Medulla oblongata (tissue), 1 donor: ENCODE results near the gene GRIK2.
"Not testable (repeated sequence)": the region's sequence is repeated elsewhere in the genome, so short reads cannot be mapped to it uniquely, and the experiment has no call there.

Experiments used
- DNase-seq: peaks from one replicate; pipeline ENCODE4 v3.0.0-alpha.2; 2015; ENCODE audit errors: extremely low spot score

The GRIK2 gene

GRCh38 chr6:101393251-101393828, at the start of gene GRIK2:
TSS of gene GRIK2 (plus strand) at chr6:101393708.
- no peak for DNase-seq

- DNase-seq, result no peak
These were observed 48.6 kb upstream of the GRIK2 start for GRCh38 chr6:101344885-101345284.

- DNase-seq, result no peak
These were observed 44.7 kb upstream of the GRIK2 start for GRCh38 chr6:101348816-101349215.

- not testable (repeated sequence) for DNase-seq
These were observed 42.9 kb upstream of the GRIK2 start for GRCh38 chr6:101350631-101351030.

GRCh38 chr6:101351173-101351572, 42.3 kb upstream of the GRIK2 start:
- no peak for DNase-seq

GRCh38 chr6:101352316-101352715, 41.2 kb upstream of the GRIK2 start:
- no peak for DNase-seq

- no peak for DNase-seq
These were observed 28.3 kb upstream of the GRIK2 start for GRCh38 chr6:101365181-101365580.

GRCh38 chr6:101379926-101380325, 13.6 kb upstream of the GRIK2 start:
- no peak for DNase-seq

GRCh38 chr6:101380897-101381630, 12.4 kb upstream of the GRIK2 start:
- no peak for DNase-seq

GRCh38 chr6:101383747-101384146, 9.8 kb upstream of the GRIK2 start:
- not testable (repeated sequence) for DNase-seq

- no peak for DNase-seq
These were observed 6.5 kb upstream of the GRIK2 start for GRCh38 chr6:101386982-101387381.

GRCh38 chr6:101391772-101392585, 1.5 kb upstream of the GRIK2 start:
- DNase-seq, result peak; percentile 28

GRCh38 chr6:101392586-101393230, 800 bp upstream of the GRIK2 start:
- DNase-seq, result no peak

GRCh38 chr6:101393829-101394251, 332 bp downstream of the GRIK2 start:
- DNase-seq, result no peak

- DNase-seq, result no peak
These were observed 1.4 kb downstream of the GRIK2 start for GRCh38 chr6:101394936-101395335.

- DNase-seq, result no peak
These were observed 1.8 kb downstream of the GRIK2 start for GRCh38 chr6:101395345-101395744.

- peak; percentile 47 for DNase-seq
These were observed 3.2 kb downstream of the GRIK2 start for GRCh38 chr6:101396548-101397173.

GRCh38 chr6:101397199-101397598, 3.7 kb downstream of the GRIK2 start:
- no peak for DNase-seq

GRCh38 chr6:101398716-101399615, 5.5 kb downstream of the GRIK2 start:
- no peak for DNase-seq

- DNase-seq, result no peak
These were observed 6.2 kb downstream of the GRIK2 start for GRCh38 chr6:101399616-101400162.
